Stimulated activated CD4-positive, alpha-beta T cell treated with anti-CD3 and anti-CD28 coated beads, TNF-alpha, amount 100 ng/mL, for 4 hours (primary cell): ENCODE results near the gene ERCC2.

ENCODE experiments used
- DNase-seq, 3 experiments: peaks; one replicate each; pipeline ENCODE4 v3.0.0-alpha.2; 2020; ENCODE audit warnings: low read depth in 3 of 3

The ERCC2 gene

GRCh38 chr19:45401815-45402214, 31.4 kb upstream of the ERCC2 start:
- no peak for DNase-seq

DNA sequence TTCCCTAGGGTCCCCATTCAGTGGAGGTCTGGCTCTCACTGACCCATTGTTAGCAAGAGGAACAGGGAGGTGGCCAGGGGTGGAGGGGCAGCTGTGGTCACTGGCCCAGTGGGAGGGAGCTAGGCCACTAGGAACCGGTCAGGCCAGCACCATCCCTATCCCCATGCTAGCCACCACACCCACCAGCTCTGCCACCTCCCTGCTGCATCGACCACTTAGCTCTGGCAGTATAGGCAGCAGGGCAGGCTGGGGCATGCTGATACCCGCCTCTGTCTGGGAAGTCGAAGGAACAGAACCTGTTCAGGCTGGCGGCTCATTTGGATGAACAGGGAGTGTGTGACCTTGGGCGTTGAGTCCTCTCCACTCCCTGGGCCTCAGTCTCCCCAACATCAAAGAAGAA, 29.8 kb upstream of the ERCC2 start:
- no peak for DNase-seq

- no peak for DNase-seq
Measured at GRCh38 chr19:45395821-45396617, 25.6 kb upstream of the ERCC2 start.

GRCh38 chr19:45391871-45392665, 21.7 kb upstream of the ERCC2 start:
- DNase-seq = no peak

DNA sequence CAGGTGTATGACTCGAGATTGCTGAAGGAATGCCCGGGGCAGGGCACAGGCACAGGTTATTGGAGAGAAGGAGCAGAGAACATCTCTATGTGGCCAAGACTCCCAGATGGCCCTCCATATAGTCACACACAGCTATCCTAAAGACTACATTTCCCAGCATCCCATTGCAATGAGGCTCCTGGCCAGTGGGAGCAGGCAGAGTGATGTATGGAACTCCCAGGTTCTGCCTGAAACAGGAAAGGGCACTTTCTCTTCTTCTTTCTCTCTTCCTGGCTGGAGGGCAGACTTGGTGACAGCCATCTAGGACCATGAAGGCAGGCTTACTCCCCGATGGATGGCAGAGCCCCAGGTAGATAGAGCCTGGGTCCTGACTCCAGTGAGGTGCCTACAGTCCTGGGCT, 21.0 kb upstream of the ERCC2 start:
- DNase-seq = no peak

DNA sequence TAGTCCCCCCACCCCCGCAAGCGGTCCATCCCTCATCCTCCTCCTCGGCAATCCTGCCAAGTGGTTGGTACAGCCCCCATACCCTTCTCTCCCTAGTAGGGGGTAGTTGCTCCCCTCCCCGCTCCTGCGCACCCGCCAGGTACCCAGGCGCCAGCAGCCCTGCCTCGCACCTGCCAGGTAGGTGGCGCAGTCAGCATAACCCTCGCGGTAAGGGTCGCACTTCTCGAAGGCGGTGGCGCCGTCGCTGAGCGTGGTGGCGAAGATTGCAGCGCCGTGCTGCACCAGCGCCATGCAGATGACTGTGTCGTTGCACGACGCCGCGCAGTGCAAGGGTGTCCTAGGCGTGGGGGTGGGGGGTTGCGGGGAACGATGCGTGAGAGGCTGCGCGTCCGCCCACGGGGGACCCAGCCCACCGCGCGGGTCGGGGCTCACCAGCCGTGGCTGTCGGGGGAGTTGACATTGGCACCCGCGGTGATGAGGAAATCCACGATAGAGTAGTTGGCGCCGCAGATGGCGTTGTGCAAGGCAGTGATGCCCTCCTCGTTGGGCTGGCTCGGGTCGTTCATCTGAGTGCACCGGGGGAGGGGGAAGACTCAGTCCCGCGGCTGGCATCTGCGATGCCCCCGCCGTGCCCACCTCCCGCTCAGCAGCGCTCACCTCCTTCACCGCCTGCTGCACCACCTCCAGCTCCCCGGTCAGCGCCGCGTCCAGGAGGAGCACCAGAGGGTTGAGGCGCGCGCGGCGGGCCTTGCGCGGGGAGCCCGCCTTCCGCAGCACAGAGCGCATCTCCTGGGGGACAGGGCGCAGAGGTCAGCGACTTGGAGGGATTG, 15.2 kb upstream of the ERCC2 start:
- DNase-seq = no peak

DNA sequence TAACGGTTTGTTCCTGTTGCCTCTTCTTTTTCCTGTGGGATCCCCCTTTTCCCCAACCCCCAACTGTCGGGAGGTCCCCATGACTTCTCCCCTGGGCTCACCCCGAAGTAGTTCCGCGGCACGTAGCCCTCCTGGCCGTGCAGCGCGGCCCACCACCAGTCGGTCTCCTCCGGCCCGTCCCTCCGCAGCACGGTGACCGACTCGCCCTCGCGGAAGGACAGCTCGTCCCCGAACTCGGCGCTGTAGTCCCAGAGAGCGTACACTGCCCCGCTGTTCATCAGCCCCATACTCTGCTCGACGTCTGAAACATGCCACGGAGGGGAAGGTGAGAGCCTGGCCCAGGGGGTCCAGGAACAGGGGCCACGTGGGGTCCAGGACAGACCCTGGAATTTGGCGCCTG, 12.1 kb upstream of the ERCC2 start:
- DNase-seq = no peak

- no peak for DNase-seq
Measured at GRCh38 chr19:45380107-45380506, 9.7 kb upstream of the ERCC2 start.

GRCh38 chr19:45376045-45376724, 5.8 kb upstream of the ERCC2 start:
- DNase-seq = no peak

- no peak for DNase-seq
Measured at GRCh38 chr19:45368737-45369340, 1.5 kb downstream of the ERCC2 start.

GRCh38 chr19:45368127-45368526, 2.2 kb downstream of the ERCC2 start:
- no peak for DNase-seq

DNA sequence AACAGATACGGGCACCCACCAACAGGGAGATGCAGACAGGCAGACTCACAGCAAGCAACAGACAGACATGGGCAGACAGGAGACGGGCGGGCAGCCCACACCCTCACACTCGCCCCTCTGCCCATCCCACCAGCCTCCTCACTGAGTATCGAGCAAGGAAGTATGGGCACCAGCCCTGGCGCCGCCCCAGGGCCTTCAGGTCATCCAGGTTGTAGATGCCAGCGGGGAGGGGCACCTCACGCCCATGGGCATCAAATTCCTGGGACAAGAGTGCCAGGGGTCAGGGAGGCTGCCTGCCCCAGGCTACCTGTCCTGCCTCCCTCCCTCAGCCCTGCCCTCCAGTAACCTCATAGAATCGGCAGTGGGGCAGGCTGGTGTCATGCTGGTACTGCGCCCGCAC, 5.7 kb downstream of the ERCC2 start:
- no peak for DNase-seq

DNA sequence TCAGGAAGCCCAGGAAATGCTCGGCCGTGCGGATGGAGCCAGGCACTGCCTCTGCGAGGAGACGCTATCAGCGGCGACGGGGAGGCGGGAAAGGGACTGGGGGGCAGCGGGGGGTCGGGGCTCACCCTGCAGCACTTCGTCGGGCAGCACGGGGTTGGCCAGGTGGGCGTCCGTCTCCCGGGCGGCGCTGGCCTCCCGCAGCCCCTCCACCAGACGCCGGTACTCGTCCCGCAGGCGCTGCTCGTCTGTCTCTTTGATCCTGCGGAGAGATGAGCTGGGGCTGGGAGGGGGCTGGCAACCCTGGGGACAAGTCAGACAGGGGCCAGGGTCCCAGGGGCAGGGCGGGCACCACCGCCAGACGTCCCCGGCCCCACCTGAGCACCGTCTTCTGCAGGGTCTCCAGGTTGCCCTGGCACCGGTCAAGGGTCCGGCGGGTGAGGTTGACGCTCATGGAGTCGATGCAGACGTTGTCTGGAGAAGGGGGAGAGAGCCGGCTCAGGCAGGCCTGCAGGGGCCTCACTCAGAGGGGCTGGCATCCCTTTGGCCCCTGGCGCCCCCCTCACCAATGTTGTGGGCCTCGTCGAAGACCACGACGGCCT, 6.4 kb downstream of the ERCC2 start:
- DNase-seq = no peak

DNA sequence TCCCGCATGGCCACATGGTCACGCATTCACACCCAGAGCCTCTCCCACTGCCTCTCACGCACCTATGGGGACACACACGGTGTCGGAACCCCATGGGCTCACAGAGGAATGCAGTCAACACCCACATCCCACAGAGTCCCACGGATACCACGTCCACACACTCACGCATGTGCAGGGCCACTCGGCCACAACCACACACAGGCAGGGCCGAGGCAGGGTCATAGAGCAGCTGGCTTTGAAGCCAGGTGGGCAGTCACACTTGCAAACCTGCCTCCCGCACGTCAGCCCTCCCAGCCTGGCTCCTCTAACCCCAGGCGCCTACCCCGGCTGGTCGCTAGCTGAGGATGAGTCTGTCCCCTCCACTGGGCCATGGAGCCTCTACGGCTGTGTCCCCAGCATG, 8.1 kb downstream of the ERCC2 start:
- DNase-seq = no peak

- DNase-seq = no peak
Measured at GRCh38 chr19:45361608-45362007, 8.8 kb downstream of the ERCC2 start.

DNA sequence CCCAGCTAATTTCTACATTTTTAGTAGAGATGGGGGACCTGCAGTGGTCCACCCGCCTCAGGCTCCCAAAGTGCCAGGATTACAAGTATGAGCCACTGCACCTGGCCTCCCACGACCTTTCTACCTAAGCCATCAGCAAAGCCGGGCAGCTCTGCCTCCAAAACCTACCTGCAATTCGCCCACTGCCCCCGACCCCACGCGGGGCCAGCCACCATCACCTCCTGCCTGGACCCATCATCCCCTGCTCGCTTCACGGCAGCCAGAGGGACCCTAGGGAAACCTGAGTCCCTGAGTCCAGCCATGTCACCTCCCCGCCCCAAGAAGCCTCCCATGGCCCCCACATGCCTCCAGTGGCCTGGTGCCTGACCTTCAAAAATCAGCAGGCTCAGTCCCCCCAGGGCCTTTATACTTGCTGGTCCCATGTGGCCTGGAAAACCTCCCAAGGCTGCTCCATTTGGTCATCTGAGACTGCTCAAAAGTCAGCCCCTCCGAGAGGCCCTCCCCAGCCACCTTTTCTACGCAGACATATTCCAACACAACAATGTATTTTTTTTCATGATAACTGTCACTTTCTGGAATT, 12.1 kb downstream of the ERCC2 start:
- DNase-seq = no peak

- DNase-seq = no peak
Measured at GRCh38 chr19:45357445-45357783, 13.0 kb downstream of the ERCC2 start.

GRCh38 chr19:45356760-45357444, 13.5 kb downstream of the ERCC2 start:
- no peak for DNase-seq

- no peak for DNase-seq
Measured at GRCh38 chr19:45355910-45356309, 14.5 kb downstream of the ERCC2 start.

GRCh38 chr19:45355402-45355801, 15.0 kb downstream of the ERCC2 start:
- no peak for DNase-seq
